ENCODE measurements around the gene OPN1SW.

The OPN1SW gene

GRCh38 chr7:128755075-128755818 is 20.3 kb downstream of the OPN1SW start:
- DNase-seq: no peak
- Histone ChIP-seq H3K4me2 (ENCODE audit: low read depth, low read length) (no peak overlapping the region), H3K9me2 (replicated peaks; ENCODE audit: insufficient read depth, low read length) (no peaks in the 10 kb centered on the region), H3K36me3 (replicated peaks; ENCODE audit: insufficient read depth, low read length) (peaks cover 11% of the 10 kb centered on the region), H3F3A (ENCODE audit: insufficient read depth, low read length) (no peaks in the 10 kb centered on the region), H3K9me3 (replicated peaks; ENCODE audit: insufficient read depth, low read length) (no peaks in the 10 kb centered on the region), H3K79me2 (ENCODE audit: low read length) (peaks cover 56% of the 10 kb centered on the region), H2AFZ (ENCODE audit: low read length) (no peak overlapping the region), H3K4me3 (ENCODE audit: low read length) (no peak overlapping the region), H3K27ac (ENCODE audit: low read length) (no peak overlapping the region), H3K4me1 (ENCODE audit: low read length) (no peaks in the 10 kb centered on the region), H4K20me1 (ENCODE audit: insufficient read depth, low read length) (no peaks in the 10 kb centered on the region; the same call in 1 of the 2 replicates), H3K9ac (ENCODE audit: low read length) (no peak overlapping the region), H3K27me3 (replicated peaks; ENCODE audit: insufficient read depth, low read length) (no peaks in the 10 kb centered on the region)
- no peak for TF ChIP-seq EZH2phosphoT487 (IDR thresholded peaks at IDR 0.05; ENCODE audit: low read length)
- no peak for TF ChIP-seq CTCF (IDR thresholded peaks at IDR 0.05; ENCODE audit: low read length)
- TF ChIP-seq EZH2 (optimal IDR thresholded peaks at IDR 0.05; ENCODE audit: low read depth, low read length): no peak

- no peaks in the 10 kb centered on the region for H3F3A ChIP-seq (ENCODE audit: insufficient read depth, low read length)
- H3K9ac ChIP-seq (ENCODE audit: low read length): no peak overlapping the region
- no peak overlapping the region for H3K4me2 ChIP-seq (ENCODE audit: low read depth, low read length)
- H2AFZ ChIP-seq (ENCODE audit: low read length): no peak overlapping the region
- H4K20me1 ChIP-seq (ENCODE audit: insufficient read depth, low read length): peaks cover 4% of the 10 kb centered on the region
- H3K9me3 ChIP-seq (replicated peaks; ENCODE audit: insufficient read depth, low read length): no peaks in the 10 kb centered on the region
- no peaks in the 10 kb centered on the region for H3K4me1 ChIP-seq (ENCODE audit: low read length)
- H3K79me2 ChIP-seq (ENCODE audit: low read length): peaks cover 85% of the 10 kb centered on the region
- H3K4me3 ChIP-seq (ENCODE audit: low read length): no peak overlapping the region
- no peak for DNase-seq
- H3K27me3 ChIP-seq (replicated peaks; ENCODE audit: insufficient read depth, low read length): no peaks in the 10 kb centered on the region
- no peaks in the 10 kb centered on the region for H3K9me2 ChIP-seq (replicated peaks; ENCODE audit: insufficient read depth, low read length)
- TF ChIP-seq EZH2 (optimal IDR thresholded peaks at IDR 0.05; ENCODE audit: low read depth, low read length): no peak
- no peak for TF ChIP-seq CTCF (IDR thresholded peaks at IDR 0.05; ENCODE audit: low read length)
- TF ChIP-seq EZH2phosphoT487 (IDR thresholded peaks at IDR 0.05; ENCODE audit: low read length): no peak
- no peak overlapping the region for H3K27ac ChIP-seq (ENCODE audit: low read length)
- peaks cover 29% of the 10 kb centered on the region for H3K36me3 ChIP-seq (replicated peaks; ENCODE audit: insufficient read depth, low read length)
These were observed 23.3 kb downstream of the OPN1SW start for GRCh38 chr7:128752251-128752650.

GRCh38 chr7:128747327-128748079 is 28.1 kb downstream of the OPN1SW start:
- no peak for DNase-seq
- no peak overlapping the region for H2AFZ ChIP-seq (ENCODE audit: low read length)
- H3F3A ChIP-seq (ENCODE audit: insufficient read depth, low read length): no peaks in the 10 kb centered on the region
- peaks cover 22% of the 10 kb centered on the region for H3K36me3 ChIP-seq (replicated peaks; ENCODE audit: insufficient read depth, low read length)
- no peaks in the 10 kb centered on the region for H3K9me2 ChIP-seq (replicated peaks; ENCODE audit: insufficient read depth, low read length)
- no peak overlapping the region for H3K27ac ChIP-seq (ENCODE audit: low read length)
- peaks cover 39% of the 10 kb centered on the region for H4K20me1 ChIP-seq (ENCODE audit: insufficient read depth, low read length)
- TF ChIP-seq CTCF (IDR thresholded peaks at IDR 0.05; ENCODE audit: low read length) (no peak), EZH2 (optimal IDR thresholded peaks at IDR 0.05; ENCODE audit: low read depth, low read length) (no peak), EZH2phosphoT487 (IDR thresholded peaks at IDR 0.05; ENCODE audit: low read length) (no peak)
- no peaks in the 10 kb centered on the region for H3K27me3 ChIP-seq (replicated peaks; ENCODE audit: insufficient read depth, low read length)
- no peaks in the 10 kb centered on the region for H3K4me1 ChIP-seq (ENCODE audit: low read length)
- peaks cover 96% of the 10 kb centered on the region for H3K79me2 ChIP-seq (ENCODE audit: low read length)
- H3K4me2 ChIP-seq (ENCODE audit: low read depth, low read length): no peak overlapping the region
- H3K9ac ChIP-seq (ENCODE audit: low read length): no peak overlapping the region
- H3K4me3 ChIP-seq (ENCODE audit: low read length): no peak overlapping the region
- no peaks in the 10 kb centered on the region for H3K9me3 ChIP-seq (replicated peaks; ENCODE audit: insufficient read depth, low read length)
